ENCODE data around the gene C16orf89.

DNA sequence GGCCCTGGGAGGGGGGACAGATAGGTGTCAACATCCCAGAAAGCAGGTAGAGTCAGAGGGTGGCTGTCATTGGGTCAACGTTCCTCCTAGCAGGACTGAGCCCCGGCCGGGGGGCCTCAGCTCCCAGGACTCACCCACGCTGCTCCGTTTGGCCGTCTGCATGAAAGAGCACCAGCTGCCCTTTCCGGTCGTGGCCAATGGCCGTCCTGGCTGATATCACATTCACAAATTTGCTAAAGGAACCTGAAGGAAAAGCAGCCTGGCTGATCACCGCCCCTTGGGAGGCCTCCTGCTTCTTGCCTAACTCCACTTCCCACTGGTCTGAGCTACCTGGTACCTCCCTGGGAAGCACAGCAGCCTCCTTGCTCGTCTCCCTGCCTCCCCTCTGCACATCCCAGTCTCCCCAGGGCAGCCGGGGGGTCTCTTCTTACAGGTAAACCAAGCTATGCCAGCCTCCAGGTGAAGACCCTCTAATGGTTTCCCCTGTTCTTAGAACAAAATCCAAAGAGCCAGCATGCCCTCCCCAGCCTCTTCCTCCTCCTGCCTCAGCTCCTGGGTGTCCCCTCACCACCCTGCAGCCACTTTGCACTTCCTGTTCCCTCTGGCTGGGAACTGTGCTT lies 35.4 kb downstream of the C16orf89 start:
- TF ChIP-seq, protein P1, sequence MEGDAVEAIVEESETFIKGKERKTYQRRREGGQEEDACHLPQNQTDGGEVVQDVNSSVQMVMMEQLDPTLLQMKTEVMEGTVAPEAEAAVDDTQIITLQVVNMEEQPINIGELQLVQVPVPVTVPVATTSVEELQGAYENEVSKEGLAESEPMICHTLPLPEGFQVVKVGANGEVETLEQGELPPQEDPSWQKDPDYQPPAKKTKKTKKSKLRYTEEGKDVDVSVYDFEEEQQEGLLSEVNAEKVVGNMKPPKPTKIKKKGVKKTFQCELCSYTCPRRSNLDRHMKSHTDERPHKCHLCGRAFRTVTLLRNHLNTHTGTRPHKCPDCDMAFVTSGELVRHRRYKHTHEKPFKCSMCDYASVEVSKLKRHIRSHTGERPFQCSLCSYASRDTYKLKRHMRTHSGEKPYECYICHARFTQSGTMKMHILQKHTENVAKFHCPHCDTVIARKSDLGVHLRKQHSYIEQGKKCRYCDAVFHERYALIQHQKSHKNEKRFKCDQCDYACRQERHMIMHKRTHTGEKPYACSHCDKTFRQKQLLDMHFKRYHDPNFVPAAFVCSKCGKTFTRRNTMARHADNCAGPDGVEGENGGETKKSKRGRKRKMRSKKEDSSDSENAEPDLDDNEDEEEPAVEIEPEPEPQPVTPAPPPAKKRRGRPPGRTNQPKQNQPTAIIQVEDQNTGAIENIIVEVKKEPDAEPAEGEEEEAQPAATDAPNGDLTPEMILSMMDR (IDR thresholded peaks at IDR 0.05), result no peak
- TF ChIP-seq POLR2A (IDR thresholded peaks at IDR 0.05) (no peak), EP300 (IDR thresholded peaks at IDR 0.05) (no peak)
